Choroid plexus epithelial cell (primary cell): ENCODE results near the gene CD200.

ENCODE experiments used
- DNase-seq: peaks from one replicate; pipeline ENCODE4 v3.0.0-alpha.2; 2010; ENCODE audit warnings: low read depth
- H3K4me3 ChIP-seq: 2 replicates; pipeline ENCODE4 v1.5.1; 2011; ENCODE audit warnings: low read depth, mild to moderate bottlenecking, control low read depth, low read length, moderate library complexity
- TF ChIP-seq, protein P1 (sequence below): conservative IDR thresholded peaks from 2 replicates; pipeline ENCODE4 v1.5.1; 2011; ENCODE audit warnings: low read depth, mild to moderate bottlenecking, control low read depth, inconsistent platforms, low read length, moderate library complexity

Gene CD200

GRCh38 chr3:112366522-112366921, 33.6 kb downstream of the CD200 start:
- no peak overlapping the region for H3K4me3 ChIP-seq
- TF ChIP-seq, protein P1, sequence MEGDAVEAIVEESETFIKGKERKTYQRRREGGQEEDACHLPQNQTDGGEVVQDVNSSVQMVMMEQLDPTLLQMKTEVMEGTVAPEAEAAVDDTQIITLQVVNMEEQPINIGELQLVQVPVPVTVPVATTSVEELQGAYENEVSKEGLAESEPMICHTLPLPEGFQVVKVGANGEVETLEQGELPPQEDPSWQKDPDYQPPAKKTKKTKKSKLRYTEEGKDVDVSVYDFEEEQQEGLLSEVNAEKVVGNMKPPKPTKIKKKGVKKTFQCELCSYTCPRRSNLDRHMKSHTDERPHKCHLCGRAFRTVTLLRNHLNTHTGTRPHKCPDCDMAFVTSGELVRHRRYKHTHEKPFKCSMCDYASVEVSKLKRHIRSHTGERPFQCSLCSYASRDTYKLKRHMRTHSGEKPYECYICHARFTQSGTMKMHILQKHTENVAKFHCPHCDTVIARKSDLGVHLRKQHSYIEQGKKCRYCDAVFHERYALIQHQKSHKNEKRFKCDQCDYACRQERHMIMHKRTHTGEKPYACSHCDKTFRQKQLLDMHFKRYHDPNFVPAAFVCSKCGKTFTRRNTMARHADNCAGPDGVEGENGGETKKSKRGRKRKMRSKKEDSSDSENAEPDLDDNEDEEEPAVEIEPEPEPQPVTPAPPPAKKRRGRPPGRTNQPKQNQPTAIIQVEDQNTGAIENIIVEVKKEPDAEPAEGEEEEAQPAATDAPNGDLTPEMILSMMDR, result no peak
- no peak for DNase-seq

- no peak overlapping the region for H3K4me3 ChIP-seq
- DNase-seq, result no peak
- TF ChIP-seq, protein P1, result no peak
Measured at GRCh38 chr3:112371569-112371968, 38.6 kb downstream of the CD200 start.

- peak; percentile 84 for DNase-seq
- no peak overlapping the region for H3K4me3 ChIP-seq
- TF ChIP-seq, protein P1, result no peak
Measured at GRCh38 chr3:112372396-112372795, 39.4 kb downstream of the CD200 start.

DNA sequence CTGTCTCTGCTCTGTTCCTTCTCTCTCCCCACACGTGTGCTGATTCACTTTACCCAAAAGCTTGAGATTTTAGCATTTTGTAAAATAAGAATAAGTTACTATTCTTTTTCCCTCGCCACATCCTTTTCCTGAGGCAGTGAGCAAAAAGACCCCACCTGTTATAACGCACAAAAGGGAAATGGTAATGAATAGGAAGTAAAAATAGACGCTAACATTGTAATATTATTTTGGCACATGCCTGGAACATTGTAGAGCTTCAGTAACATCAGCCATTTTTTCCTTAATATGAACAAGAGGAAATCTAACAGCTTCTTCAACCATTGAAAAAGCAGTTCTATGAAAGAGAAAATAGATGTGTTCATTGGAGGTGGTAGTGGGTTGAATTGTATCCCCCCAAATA, 40.5 kb downstream of the CD200 start:
- no peak for DNase-seq
- H3K4me3 ChIP-seq, result no peak overlapping the region
- TF ChIP-seq, protein P1, result no peak

DNA sequence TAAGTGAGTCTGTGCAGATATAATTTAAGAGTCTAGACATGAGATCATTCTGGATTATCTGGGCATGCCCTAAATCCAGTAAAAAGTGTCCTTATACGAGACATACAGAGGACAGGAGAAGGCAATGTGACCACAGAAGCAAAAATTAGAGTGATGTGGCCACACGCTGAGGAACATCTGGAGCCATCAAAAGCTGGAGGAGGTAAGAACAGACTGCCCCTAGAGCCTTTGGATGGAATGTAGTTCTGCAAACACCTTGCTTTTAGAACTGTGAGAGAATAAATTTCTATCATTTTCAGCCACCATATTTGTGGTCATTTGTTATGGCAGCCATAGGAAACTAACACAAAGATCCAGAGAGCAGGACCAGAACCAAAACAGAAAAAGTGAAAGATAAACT, 41.0 kb downstream of the CD200 start:
- TF ChIP-seq, protein P1, result no peak
- DNase-seq, result no peak
- no peak overlapping the region for H3K4me3 ChIP-seq

- DNase-seq, result peak; percentile 66
- no peak overlapping the region for H3K4me3 ChIP-seq
- TF ChIP-seq, protein P1, result no peak
Measured at GRCh38 chr3:112374333-112374734, 41.4 kb downstream of the CD200 start.

GRCh38 chr3:112375117-112375516, 42.2 kb downstream of the CD200 start:
- no peak overlapping the region for H3K4me3 ChIP-seq

More at GRCh38 chr3:112375117-112375516, 42.2 kb downstream of the CD200 start:
- TF ChIP-seq, protein P1, result no peak
- DNase-seq, result no peak
